Mucosa of stomach (tissue), 1 donor: Measurements from ENCODE around the gene LLCFC1.

ENCODE experiments used
- H3K27me3 ChIP-seq: one replicate; pipeline ENCODE4 v1.7.0; 2013; ENCODE audit warnings: mild to moderate bottlenecking, low read length; ENCODE audit not compliant: control insufficient read depth, insufficient read depth
- H3K36me3 ChIP-seq: one replicate; pipeline ENCODE4 v1.7.0; 2013; ENCODE audit warnings: low read length; ENCODE audit not compliant: control insufficient read depth, insufficient read depth
- H3K4me1 ChIP-seq: one replicate; pipeline ENCODE4 v1.7.0; 2013; ENCODE audit warnings: mild to moderate bottlenecking, low read length; ENCODE audit not compliant: control insufficient read depth, insufficient read depth
- H3K4me3 ChIP-seq: one replicate; pipeline ENCODE4 v1.7.0; 2013; ENCODE audit warnings: low read length
- H3K9ac ChIP-seq: one replicate; pipeline ENCODE4 v1.7.0; 2013; ENCODE audit warnings: mild to moderate bottlenecking, low read length, moderate library complexity
- H3K9me3 ChIP-seq: one replicate; pipeline ENCODE4 v1.7.0; 2013; ENCODE audit warnings: mild to moderate bottlenecking, low read length, moderate library complexity; ENCODE audit not compliant: control insufficient read depth
- donor health status: Pancreatic carcinoma.

The LLCFC1 gene

DNA sequence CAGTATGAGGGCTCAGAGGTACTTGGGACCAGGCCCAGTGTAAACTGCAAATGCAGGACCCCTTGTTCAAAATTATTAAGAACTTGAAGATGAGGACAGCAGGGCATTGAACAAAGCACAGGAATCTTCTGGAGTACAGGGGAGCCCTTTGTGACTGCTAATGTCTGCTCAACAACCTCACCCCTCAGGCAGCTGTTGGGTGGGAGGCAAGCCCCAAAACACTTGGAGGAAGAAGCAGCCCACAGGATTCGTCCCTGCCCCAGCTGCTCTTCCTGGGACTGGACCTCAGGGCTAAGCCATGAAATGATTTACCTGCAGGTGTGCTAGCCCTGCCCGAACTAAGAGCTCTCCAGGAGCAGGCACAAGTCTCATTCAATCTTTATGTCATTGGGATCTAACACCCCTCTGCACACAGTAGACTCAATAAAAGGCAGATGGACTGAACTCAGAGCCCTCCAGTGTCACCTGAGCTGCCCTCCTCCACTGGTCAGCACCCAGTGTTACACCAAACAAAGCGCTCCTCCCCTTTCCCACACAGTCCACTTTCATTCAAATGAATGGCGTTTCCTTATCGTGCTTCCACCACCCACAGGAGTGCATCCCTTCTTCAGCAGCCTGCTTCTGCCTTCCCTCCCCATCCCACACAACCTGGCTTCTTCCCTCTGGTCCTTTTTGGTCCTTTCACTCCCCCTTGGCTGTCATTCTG lies 6.7 kb upstream of the LLCFC1 start:
- no peak overlapping the region for H3K4me3 ChIP-seq
- H3K9ac ChIP-seq = no peak overlapping the region
- no peaks in the 10 kb centered on the region for H3K27me3 ChIP-seq
- H3K9me3 ChIP-seq = no peaks in the 10 kb centered on the region
- H3K4me1 ChIP-seq = no peaks in the 10 kb centered on the region
- no peaks in the 10 kb centered on the region for H3K36me3 ChIP-seq

GRCh38 chr7:142933092-142933475 lies 6.2 kb upstream of the LLCFC1 start:
- no peaks in the 10 kb centered on the region for H3K9me3 ChIP-seq
- no peaks in the 10 kb centered on the region for H3K27me3 ChIP-seq
- H3K36me3 ChIP-seq = no peaks in the 10 kb centered on the region
- no peaks in the 10 kb centered on the region for H3K4me1 ChIP-seq
- no peak overlapping the region for H3K4me3 ChIP-seq
- no peak overlapping the region for H3K9ac ChIP-seq

DNA sequence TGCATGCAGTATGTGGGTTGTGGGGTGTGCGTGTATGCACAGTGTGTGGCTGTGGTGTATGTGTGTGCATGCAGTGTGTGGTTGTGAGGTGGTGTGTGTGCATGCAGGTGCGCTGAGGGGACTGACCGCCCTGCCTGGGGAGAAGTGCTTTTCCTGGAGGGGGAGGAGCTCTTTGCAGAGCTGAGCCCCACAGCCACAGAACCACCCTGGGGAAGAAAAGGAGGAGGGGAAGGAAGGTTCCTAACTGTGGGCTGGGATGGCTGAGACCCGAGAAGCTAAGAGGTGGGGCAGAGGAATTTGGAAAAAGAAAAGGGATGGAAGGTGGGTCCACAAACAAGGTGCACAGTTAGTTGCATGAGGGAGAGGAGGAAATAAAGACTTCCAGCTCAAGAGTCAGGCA lies 5.7 kb upstream of the LLCFC1 start, which contains the start of gene TRPV5:
Gene TRPV5, minus strand, starts transcription at position 123 of the 400 bp plus-strand sequence. CDS start 287 bp downstream, outside the sequence.
- Histone ChIP-seq H3K4me1 (no peaks in the 10 kb centered on the region), H3K9me3 (no peaks in the 10 kb centered on the region), H3K36me3 (no peaks in the 10 kb centered on the region), H3K4me3 (no peak within 1 kb of the TSS), H3K9ac (no peak within 1 kb of the TSS), H3K27me3 (no peaks in the 10 kb centered on the region)

DNA sequence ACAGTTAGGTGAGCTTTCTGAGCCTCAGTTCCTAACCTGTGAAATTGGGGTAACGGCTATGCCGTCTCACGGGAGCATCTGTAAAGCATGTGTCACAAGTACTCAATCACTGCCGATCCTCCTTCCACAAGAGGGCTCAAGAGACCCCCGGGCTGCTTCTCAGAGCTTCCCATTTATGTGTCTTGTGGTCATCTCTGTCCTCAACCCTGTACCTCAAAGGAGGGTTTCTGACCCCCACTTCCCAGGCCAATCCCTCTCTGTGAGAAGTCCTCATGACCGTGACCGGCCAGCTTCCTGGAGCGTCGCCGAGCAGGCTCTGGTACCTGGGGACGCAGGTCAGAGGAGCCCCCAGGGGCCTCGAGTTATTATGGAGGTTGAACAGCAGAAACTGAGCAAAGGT lies 5.2 kb upstream of the LLCFC1 start:
- Histone ChIP-seq H3K27me3 (no peaks in the 10 kb centered on the region), H3K9me3 (no peaks in the 10 kb centered on the region), H3K9ac (no peak overlapping the region), H3K36me3 (no peaks in the 10 kb centered on the region), H3K4me3 (no peak overlapping the region), H3K4me1 (no peaks in the 10 kb centered on the region)

DNA sequence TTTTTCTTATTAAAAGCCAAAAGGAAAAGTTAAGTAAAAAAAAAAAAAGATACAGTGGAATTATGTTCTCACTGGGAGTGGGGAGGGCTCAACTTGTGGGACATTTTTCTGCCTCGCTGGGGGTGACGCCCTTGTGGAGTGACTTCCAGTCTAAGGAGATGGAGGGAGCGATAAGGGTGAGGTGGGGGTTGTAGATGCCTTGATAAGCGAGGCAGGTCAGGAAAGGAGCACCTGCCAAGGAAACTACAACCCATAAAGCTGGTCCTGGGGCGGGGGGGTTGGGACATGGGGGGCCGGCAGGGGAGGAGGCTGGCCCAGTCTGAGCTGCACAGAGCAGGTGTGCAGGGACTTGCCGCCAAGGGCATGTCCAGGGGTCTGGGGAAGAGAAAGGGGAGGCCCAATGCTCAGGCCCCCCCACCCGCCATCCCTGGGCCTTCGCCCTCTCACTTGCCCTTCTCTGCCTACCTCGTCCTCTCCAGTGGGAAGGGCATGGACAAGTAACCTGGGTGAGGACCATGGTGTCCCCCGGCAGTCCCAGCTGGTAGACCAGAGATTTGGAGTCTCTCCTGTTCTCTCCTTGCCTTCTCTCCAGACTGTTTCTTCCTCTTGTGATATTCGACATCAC lies 3.2 kb upstream of the LLCFC1 start:
- Histone ChIP-seq H3K9ac (no peak overlapping the region), H3K36me3 (no peaks in the 10 kb centered on the region), H3K27me3 (peaks cover 5% of the 10 kb centered on the region), H3K4me3 (no peak overlapping the region), H3K9me3 (no peaks in the 10 kb centered on the region), H3K4me1 (no peaks in the 10 kb centered on the region)

DNA sequence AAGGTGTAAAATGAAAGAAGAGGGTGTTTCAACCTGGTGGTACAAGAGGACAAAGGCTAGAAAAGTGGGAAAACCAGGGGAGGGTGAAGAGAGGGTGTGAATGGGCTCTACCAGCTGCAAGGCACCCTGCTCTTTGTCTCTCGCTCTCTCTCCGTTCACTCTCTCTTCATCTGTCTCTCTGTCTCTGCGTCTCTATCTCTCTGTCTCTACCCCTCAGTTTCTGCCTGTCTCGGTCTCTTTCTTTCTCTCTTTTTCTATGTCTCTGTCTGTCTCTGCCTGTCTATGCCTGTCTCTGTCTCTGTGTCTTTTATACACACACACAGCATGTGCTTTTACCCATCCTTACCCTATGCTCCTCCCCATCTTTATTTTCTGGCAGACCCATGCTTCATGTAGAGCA lies 673 bp upstream of the LLCFC1 start:
- no peaks in the 10 kb centered on the region for H3K9me3 ChIP-seq
- H3K4me3 ChIP-seq = no peak overlapping the region
- no peaks in the 10 kb centered on the region for H3K36me3 ChIP-seq
- peaks cover 14% of the 10 kb centered on the region for H3K27me3 ChIP-seq
- no peaks in the 10 kb centered on the region for H3K4me1 ChIP-seq
- no peak overlapping the region for H3K9ac ChIP-seq

DNA sequence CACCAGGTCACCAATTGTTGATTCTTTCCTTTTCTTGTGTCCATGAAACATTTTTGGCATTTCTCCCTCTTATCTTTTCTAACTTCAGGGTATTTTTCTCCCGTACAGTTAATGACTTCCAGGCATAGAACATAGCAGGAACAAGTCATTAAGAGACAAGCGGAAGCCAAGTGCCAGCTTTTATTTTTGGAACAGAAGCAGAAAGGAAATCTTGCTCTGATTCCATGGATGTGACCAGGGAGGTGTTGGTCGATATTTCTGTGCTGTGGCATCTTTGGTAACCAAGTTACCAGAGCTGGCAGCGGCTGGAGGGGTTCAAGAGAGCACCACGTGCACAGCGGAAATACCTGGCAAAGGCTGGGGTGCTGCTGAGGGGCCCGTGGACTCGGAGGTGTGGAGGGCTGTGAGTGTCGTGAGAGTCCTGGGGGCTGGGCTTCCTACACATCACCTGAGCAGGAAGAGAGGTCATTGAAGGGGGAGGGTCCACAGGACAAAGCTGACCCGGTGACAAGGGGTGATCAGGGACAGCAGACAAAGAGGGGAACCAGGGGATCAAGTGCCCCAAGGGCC lies 1.8 kb downstream of the LLCFC1 start:
- Histone ChIP-seq H3K9ac (no peak overlapping the region), H3K36me3 (no peaks in the 10 kb centered on the region), H3K4me3 (no peak overlapping the region), H3K4me1 (no peaks in the 10 kb centered on the region), H3K9me3 (no peaks in the 10 kb centered on the region), H3K27me3 (peaks cover 14% of the 10 kb centered on the region)

DNA sequence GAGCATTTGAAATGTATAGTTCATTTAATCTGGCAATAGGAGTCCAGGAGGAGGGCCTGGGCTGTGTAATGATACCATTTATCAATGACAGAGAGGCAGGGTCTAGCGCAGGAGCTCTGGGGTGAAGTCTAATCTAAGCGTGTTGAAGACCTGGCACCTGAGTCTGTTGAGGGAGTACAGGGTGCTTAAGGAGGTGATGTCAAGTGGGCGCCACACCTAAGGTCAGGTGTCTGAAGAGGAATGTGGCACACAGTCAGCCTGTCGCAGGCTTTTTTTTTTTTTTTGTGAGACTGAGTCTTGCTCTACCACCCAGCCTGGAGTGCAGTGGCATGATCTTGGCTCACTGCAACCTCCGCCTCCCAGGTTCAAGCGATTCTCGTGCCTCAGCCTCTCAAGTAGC lies 2.3 kb downstream of the LLCFC1 start:
- Histone ChIP-seq H3K4me3 (no peak overlapping the region), H3K4me1 (no peaks in the 10 kb centered on the region), H3K9me3 (no peaks in the 10 kb centered on the region), H3K36me3 (no peaks in the 10 kb centered on the region), H3K27me3 (peaks cover 14% of the 10 kb centered on the region), H3K9ac (no peak overlapping the region)

DNA sequence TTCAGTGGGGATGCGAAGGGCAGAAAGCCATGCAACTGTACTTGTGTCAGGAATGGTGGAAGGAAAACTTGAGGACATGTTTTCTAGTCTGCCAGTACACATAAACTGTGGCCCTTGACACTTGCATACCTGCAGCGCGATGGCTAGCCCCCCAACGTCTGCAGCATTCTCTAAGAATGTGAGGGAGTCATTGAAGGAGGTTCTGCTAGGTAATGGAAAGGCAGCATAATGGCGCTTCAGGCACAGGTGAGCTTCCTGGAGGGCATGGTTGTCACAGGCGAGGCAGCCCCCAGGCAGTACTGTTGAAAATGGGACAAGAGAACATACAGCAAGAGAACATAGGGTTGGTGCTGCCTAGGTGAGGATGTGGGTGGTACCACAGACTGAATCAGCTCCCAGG lies 3.5 kb downstream of the LLCFC1 start:
- no peak overlapping the region for H3K9ac ChIP-seq
- no peaks in the 10 kb centered on the region for H3K9me3 ChIP-seq
- no peaks in the 10 kb centered on the region for H3K4me1 ChIP-seq
- H3K36me3 ChIP-seq = no peaks in the 10 kb centered on the region
- H3K27me3 ChIP-seq = peaks cover 14% of the 10 kb centered on the region
- H3K4me3 ChIP-seq = no peak overlapping the region

DNA sequence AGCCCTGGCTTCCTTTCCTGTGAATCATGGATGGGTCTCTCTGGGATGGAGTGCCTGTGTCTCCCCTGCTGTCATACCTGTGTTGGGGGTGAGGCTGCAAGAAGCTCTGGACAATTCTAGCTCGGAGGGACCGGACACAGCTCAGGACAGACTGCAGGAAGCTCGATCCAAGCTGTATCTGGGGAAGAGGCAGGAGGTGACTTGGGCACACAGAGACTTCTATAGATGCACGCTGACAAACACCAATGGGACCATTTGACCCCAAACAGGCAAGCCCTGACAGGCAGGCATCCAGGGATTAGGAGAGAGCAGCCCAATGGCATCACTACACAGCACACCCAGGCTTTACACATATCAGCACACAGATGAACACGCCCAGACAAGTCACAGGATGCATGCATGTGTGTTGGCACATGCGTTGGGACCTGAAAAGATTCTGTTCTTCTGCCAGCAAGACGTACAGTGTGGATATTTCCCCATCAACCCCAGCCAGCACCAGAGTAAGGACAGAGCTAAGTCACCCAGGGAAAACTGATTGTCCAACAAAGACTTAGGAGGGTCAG lies 4.5 kb downstream of the LLCFC1 start:
- Histone ChIP-seq H3K9me3 (no peaks in the 10 kb centered on the region), H3K27me3 (peaks cover 18% of the 10 kb centered on the region), H3K36me3 (no peaks in the 10 kb centered on the region), H3K9ac (no peak overlapping the region), H3K4me1 (no peaks in the 10 kb centered on the region), H3K4me3 (no peak overlapping the region)

GRCh38 chr7:142945001-142945400 lies 5.7 kb downstream of the LLCFC1 start:
- Histone ChIP-seq H3K36me3 (no peaks in the 10 kb centered on the region), H3K4me1 (no peaks in the 10 kb centered on the region), H3K9me3 (no peaks in the 10 kb centered on the region), H3K9ac (no peak overlapping the region), H3K4me3 (no peak overlapping the region), H3K27me3 (peaks cover 21% of the 10 kb centered on the region)

- Histone ChIP-seq H3K36me3 (no peaks in the 10 kb centered on the region), H3K9me3 (no peaks in the 10 kb centered on the region), H3K27me3 (peaks cover 6% of the 10 kb centered on the region), H3K4me1 (no peaks in the 10 kb centered on the region), H3K4me3 (no peak overlapping the region), H3K9ac (no peak overlapping the region)
Measured at GRCh38 chr7:142948603-142949002, 9.3 kb downstream of the LLCFC1 start.
